NCI-H187 treated with DMSO at 0.1 percent for 48 hours (cell line): Measurements from ENCODE around the gene COL23A1.
"Not testable (repeated sequence)": the region's sequence is repeated elsewhere in the genome, so short reads cannot be mapped to it uniquely, and the experiment has no call there.

Experiments used
- DNase-seq: peaks from one replicate; lab custom pipeline; 2025; lab: John Stamatoyannopoulos, UW

COL23A1 gene

DNA sequence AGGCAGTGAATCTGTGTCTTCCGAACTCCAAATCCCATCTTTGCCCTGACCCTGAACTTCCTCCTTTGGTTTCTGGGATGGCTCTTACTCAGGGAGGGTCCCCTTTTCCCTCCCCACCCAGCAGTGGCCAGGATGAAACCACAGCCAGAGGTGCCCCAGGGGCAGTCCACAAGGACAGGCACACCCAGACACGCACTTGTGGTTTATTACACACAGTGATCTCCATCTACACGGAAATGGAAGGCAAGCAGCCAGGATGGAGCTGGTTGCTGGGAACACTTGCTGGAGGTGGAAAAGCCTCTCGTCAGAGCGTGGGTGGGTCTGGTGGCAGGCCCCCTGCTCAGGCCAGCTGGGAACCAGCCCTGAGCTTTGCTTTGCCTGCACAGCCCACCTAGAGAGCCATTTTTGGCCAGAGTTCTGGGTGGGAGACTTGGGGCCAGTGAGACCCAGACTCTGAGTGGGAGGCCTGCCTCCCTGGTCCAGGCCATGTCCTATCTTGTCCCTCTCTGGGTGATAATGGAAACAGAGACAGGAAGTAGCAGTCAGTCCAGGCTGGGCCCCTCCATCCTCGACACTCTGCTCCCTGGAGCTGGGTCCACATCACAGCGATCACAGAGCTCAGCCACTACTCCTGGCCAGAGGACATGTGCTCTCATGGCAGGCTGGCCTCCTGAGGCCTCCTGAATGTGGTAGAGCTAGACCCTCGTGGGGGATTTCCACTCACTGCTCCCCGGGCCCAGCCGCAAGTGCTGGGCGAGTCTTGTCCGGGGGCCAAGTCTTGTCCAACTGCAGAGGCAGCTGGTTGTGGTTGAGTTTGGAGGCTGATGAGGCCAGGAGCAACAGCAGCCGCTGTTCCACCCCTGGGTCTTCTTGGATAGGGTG lies 352.5 kb downstream of the COL23A1 start:
- DNase-seq, result no peak

DNA sequence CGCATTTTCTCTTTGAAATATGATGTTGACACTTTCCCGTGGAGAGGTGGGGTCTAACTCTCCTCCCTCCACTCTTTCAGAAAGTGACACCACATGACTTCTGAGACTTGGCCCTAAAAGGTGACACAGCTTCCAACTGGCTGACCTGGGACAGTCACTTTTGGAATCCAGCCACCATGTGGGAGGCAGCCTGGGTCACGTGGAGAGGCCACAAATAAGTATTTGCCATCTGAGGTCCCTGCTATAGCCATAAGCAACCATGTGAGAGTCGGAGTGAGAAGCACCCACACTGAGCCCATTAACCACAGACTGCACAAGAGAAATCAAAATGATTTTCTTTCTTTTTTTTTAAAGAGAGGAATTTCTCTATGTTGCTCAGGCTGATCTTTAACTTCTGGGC lies 353.5 kb downstream of the COL23A1 start:
- no peak for DNase-seq

GRCh38 chr5:178236126-178236525 lies 354.1 kb downstream of the COL23A1 start:
- DNase-seq, result no peak

DNA sequence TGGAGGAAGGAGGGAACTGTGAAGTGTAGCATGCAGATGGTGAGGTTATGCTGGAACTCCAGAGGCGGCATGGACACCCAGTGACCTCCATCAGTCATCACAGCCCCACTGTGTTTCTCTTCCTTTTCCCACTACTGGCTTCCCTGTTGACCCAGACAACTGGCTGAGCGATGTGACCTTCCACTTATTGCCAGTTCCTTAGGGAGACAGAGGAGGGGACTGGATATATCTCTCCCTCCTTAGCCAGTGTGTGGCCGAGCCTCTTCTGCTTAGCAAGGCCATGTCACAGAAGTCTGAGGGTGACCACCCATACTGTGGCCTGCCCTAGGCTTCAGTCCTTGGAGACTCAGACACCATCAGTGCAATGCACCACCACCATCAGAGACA lies 354.6 kb downstream of the COL23A1 start:
- no peak for DNase-seq

DNA sequence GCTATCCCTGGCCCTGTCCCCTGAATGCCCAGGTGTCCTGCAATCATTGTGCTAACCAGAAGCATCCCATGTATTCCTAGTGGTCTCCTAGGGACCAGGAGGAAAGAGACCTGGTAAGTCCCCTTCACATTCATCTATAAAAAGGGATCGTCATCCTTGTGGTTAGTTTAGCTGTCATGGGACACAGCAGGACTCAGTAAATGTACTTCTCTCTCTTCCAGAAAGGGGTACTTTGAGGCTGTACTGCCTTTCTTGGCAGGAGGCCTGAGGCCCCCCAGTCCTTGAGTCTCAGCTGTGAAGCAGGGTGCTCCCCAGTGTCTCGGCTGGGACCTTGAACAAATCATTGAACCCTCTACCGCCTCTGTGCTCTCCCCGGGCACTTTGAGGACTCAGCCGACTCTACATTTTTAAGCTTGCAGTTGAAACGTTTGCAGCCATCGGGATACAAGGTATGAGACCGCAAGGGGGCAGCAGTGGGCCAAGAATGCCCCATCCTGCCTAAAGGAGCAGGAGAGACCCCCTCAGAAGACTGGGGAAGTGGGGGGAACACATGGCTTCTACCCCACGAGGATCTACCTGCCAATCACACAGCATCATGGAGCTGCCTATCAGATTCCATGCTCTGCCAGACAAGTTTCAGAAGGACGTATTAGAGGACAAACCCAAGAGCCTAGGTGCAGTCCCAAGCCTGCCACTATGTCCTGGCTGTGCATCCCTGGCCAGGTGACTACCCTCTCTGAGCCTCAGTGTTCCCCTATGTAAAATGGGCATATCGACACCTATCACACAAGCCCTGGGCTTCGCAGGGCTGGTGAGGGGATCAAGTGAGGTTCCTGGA lies 355.2 kb downstream of the COL23A1 start:
- DNase-seq, result no peak

- DNase-seq, result no peak
Observed at GRCh38 chr5:178234121-178234749, 356.0 kb downstream of the COL23A1 start.

- DNase-seq, result no peak
Observed at GRCh38 chr5:178232920-178233429, 357.2 kb downstream of the COL23A1 start.

DNA sequence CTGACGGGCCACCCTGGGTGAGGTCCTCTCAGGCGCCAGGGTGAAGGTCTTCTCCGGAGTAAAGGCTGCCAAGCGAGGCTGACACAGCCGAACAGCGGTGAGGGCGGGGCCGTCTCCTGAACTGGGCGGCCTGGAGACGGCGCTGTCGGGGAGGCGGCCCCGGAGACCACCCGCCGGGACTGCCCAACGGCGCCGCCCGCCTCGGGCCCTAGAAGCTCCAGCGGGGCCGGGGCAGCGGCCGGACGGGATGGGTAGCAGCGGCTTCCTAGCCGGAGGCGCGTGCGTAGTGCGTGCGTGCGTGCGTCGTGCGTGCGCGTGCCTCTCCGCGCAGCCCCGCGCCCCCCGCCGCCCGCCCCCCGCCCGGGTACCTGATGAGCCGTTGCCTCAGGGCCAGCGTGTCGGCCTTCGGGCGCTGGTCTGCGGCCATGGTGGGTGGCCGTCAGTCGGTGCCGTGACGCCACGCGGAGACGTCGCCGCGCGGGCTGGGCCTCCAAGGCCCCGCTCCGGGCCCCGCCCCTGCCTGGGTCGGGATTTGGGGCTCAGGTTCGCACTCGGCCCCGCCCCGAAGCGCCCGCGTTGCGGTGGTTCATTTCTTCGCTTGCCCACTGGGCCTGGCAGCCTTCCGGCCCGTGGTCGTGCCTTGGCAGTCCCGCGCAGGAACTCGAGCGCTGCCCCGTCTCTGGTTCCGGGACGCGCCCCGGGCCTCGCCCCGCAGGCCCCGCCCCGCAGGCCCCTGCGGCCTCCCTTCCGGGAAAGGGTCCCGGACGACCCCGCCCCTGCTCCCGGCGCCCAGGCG lies 357.9 kb downstream of the COL23A1 start, which contains the start of gene PHYKPL:
Gene PHYKPL, minus strand, starts transcription at position 679 of the 796 bp plus-strand sequence. Its CDS starts 252 bp downstream, at position 427.
- no peak for DNase-seq

- no peak for DNase-seq
Observed at GRCh38 chr5:178231539-178232123, 358.6 kb downstream of the COL23A1 start.

GRCh38 chr5:178230879-178231538 lies 359.2 kb downstream of the COL23A1 start:
- no peak for DNase-seq

GRCh38 chr5:178229861-178230260 lies 360.3 kb downstream of the COL23A1 start:
- no peak for DNase-seq

- DNase-seq, result not testable (repeated sequence)
Observed at GRCh38 chr5:178229111-178229510, 361.1 kb downstream of the COL23A1 start.

GRCh38 chr5:178228609-178229008 lies 361.6 kb downstream of the COL23A1 start:
- no peak for DNase-seq

DNA sequence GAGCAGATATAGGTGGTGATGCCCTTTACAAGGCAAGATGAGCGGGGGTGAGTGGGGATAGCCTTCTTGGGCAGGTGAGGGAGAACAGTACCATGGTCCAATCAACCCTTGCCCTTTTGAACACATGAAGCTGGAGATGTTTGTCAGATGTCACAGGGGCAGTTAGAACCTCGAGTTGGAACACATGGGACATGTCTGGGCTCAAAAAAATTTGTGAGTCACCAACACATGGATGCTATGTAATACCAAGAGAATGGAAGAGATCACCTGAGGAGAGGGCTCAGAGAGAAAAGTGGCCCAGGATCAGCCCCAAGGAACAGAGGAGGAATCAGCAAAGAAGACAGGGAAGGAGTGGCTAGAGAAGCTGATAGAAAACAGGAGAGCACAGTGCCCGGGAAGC lies 362.3 kb downstream of the COL23A1 start:
- no peak for DNase-seq

- DNase-seq, result no peak
Observed at GRCh38 chr5:178227138-178227659, 363.0 kb downstream of the COL23A1 start.

DNA sequence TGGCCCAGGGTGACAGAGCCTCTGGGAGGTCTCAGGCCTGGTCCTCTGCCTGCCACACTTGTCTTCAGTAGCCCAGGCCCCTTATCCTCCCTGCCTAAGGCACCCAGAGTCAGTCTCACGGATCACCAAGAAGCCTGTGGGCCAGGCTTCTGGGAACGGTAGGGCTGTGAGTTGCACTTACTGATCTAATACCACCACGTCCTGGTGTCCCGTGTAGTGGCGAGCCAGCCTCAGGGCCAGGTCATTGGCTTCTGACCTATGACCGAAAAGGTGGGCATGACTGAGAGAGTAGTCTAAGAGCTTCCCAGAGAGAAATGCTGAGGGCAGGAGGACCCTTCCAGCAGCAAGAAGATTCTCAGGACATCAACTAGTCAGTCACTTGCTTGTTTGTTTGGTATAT lies 365.0 kb downstream of the COL23A1 start:
- no peak for DNase-seq

DNA sequence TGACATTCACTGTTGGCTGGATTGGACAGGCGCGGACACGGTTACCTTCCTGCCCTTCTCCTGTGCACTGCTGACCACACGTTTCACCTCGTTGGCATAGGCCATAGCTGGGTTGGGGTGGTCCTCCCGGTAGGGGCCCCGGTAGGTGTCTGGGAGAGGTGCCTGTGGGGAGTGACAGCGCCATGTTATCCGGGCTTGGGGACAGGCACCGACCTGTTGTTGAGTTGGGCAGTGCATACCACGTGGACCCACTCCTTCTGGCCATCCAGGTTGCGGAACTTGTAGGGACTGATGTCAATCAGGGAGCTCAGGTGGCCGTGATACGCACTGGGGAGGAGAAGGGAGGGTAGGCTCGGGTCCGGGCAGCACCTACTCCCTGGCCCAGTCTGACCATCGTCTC lies 365.8 kb downstream of the COL23A1 start:
- DNase-seq, result no peak

GRCh38 chr5:178223828-178224335 lies 366.3 kb downstream of the COL23A1 start:
- DNase-seq, result no peak

GRCh38 chr5:178223196-178223773 lies 366.9 kb downstream of the COL23A1 start:
- DNase-seq, result no peak

DNA sequence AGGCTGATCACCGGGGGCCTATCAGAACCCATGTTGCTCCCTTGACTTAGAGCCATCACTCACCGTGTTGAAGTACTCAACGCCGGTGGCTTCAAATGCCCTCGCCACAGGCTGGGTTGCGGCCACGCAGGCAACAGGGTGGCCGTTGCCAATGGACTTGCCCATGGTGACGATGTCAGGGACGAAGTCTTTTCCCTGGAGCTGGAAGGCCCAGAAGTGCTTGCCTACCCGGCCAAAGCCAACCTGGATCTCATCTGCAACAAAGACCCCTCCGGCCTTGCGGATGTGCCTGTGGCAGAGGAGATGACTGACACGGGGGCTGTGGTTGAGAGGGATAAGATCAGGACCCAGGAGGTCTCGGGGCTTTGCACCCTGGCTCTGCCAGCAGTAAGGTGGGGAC lies 367.9 kb downstream of the COL23A1 start:
- DNase-seq, result no peak
